Measurements from ENCODE around the gene RANBP9. TPM values are rescaled to one million over a fixed set of nuclear protein-coding genes. Genes with fewer than 3 reads are reported as not detected.

Gene RANBP9
- total RNA-seq, 1 donor from 2014 or later: 50.2 TPM

GRCh38 chr6:13648850-13649249 is 62.8 kb downstream of the RANBP9 start:
- no peak for DNase-seq
- no peak for TF ChIP-seq CTCF (IDR thresholded peaks at IDR 0.05; ENCODE audit: partially characterized antibody, unreplicated experiment)
- H3K4me3 Mint-ChIP-seq (ENCODE audit: unreplicated experiment): no peak overlapping the region
- H3K27me3 Mint-ChIP-seq (ENCODE audit: unreplicated experiment): peaks cover 2% of the 10 kb centered on the region
- peaks cover 3% of the 10 kb centered on the region for H3K9me3 Mint-ChIP-seq (ENCODE audit: unreplicated experiment)
- no peaks in the 10 kb centered on the region for H3K36me3 Mint-ChIP-seq (ENCODE audit: unreplicated experiment)
- peaks cover 17% of the 10 kb centered on the region for H3K4me1 Mint-ChIP-seq (ENCODE audit: low read depth, unreplicated experiment)
- no peak overlapping the region for H3K27ac Mint-ChIP-seq (ENCODE audit: unreplicated experiment)

GRCh38 chr6:13643125-13643524 is 68.5 kb downstream of the RANBP9 start:
- Mint-ChIP-seq H3K36me3 (ENCODE audit: unreplicated experiment) (no peaks in the 10 kb centered on the region), H3K9me3 (ENCODE audit: unreplicated experiment) (no peaks in the 10 kb centered on the region), H3K4me3 (ENCODE audit: unreplicated experiment) (no peak overlapping the region), H3K27me3 (ENCODE audit: unreplicated experiment) (peaks cover 3% of the 10 kb centered on the region), H3K4me1 (ENCODE audit: low read depth, unreplicated experiment) (no peaks in the 10 kb centered on the region), H3K27ac (ENCODE audit: unreplicated experiment) (no peak overlapping the region)
- no peak for TF ChIP-seq CTCF (IDR thresholded peaks at IDR 0.05; ENCODE audit: partially characterized antibody, unreplicated experiment)
- DNase-seq: no peak

- no peak for TF ChIP-seq CTCF (IDR thresholded peaks at IDR 0.05; ENCODE audit: partially characterized antibody, unreplicated experiment)
- Mint-ChIP-seq H3K9me3 (ENCODE audit: unreplicated experiment) (no peaks in the 10 kb centered on the region), H3K27me3 (ENCODE audit: unreplicated experiment) (peaks cover 1% of the 10 kb centered on the region), H3K27ac (ENCODE audit: unreplicated experiment) (no peak overlapping the region), H3K4me1 (ENCODE audit: low read depth, unreplicated experiment) (no peaks in the 10 kb centered on the region), H3K4me3 (ENCODE audit: unreplicated experiment) (no peak overlapping the region), H3K36me3 (ENCODE audit: unreplicated experiment) (no peaks in the 10 kb centered on the region)
- no peak for DNase-seq
Measured at GRCh38 chr6:13641315-13641714, 70.3 kb downstream of the RANBP9 start.

GRCh38 chr6:13638626-13639025 is 73.0 kb downstream of the RANBP9 start:
- Mint-ChIP-seq H3K4me3 (ENCODE audit: unreplicated experiment) (no peak overlapping the region), H3K27ac (ENCODE audit: unreplicated experiment) (no peak overlapping the region), H3K9me3 (ENCODE audit: unreplicated experiment) (no peaks in the 10 kb centered on the region), H3K27me3 (ENCODE audit: unreplicated experiment) (peaks cover 1% of the 10 kb centered on the region), H3K36me3 (ENCODE audit: unreplicated experiment) (no peaks in the 10 kb centered on the region), H3K4me1 (ENCODE audit: low read depth, unreplicated experiment) (no peaks in the 10 kb centered on the region)
- no peak for DNase-seq
- TF ChIP-seq CTCF (IDR thresholded peaks at IDR 0.05; ENCODE audit: partially characterized antibody, unreplicated experiment): no peak

- H3K36me3 Mint-ChIP-seq (ENCODE audit: unreplicated experiment): no peaks in the 10 kb centered on the region
- peaks cover 1% of the 10 kb centered on the region for H3K27me3 Mint-ChIP-seq (ENCODE audit: unreplicated experiment)
- TF ChIP-seq CTCF (IDR thresholded peaks at IDR 0.05; ENCODE audit: partially characterized antibody, unreplicated experiment): no peak
- no peaks in the 10 kb centered on the region for H3K4me1 Mint-ChIP-seq (ENCODE audit: low read depth, unreplicated experiment)
- no peak for DNase-seq
- H3K4me3 Mint-ChIP-seq (ENCODE audit: unreplicated experiment): no peak overlapping the region
- no peaks in the 10 kb centered on the region for H3K9me3 Mint-ChIP-seq (ENCODE audit: unreplicated experiment)
- no peak overlapping the region for H3K27ac Mint-ChIP-seq (ENCODE audit: unreplicated experiment)
Measured at GRCh38 chr6:13638014-13638413, 73.6 kb downstream of the RANBP9 start.

Measured in glutamatergic neuron (in vitro differentiated cells).